Muscle of leg (tissue), 11 donors: Measurements from ENCODE around the gene DENND11. TPM values are rescaled to one million over a fixed set of nuclear protein-coding genes. Genes with fewer than 3 reads are reported as not detected.
A peak's percentile ranks its signal among the peaks of the same experiment; 100 is the strongest.
"Not testable (repeated sequence)": the region's sequence is repeated elsewhere in the genome, so short reads cannot be mapped to it uniquely, and the experiment has no call there.

Source experiments
- DNase-seq: peaks from one replicate; pipeline ENCODE4 v3.0.0; 2013
- H3K27ac ChIP-seq: one replicate; pipeline ENCODE4 v1.5.1; 2013; ENCODE audit warnings: mild to moderate bottlenecking, low read length, control low read depth
- H3K27me3 ChIP-seq: one replicate; pipeline ENCODE4 v1.6.1; 2013; ENCODE audit warnings: low read length; ENCODE audit not compliant: control insufficient read depth, insufficient read depth
- H3K36me3 ChIP-seq: one replicate; pipeline ENCODE4 v1.6.1; 2013; ENCODE audit warnings: low read length; ENCODE audit not compliant: control insufficient read depth, insufficient read depth
- H3K4me1 ChIP-seq: one replicate; pipeline ENCODE4 v1.6.1; 2013; ENCODE audit warnings: low read length; ENCODE audit not compliant: control insufficient read depth, insufficient read depth
- H3K4me3 ChIP-seq: one replicate; pipeline ENCODE4 v1.5.1; 2013; ENCODE audit warnings: low read length, control low read depth
- H3K9me3 ChIP-seq: replicated peaks from 2 replicates; pipeline ENCODE4 v1.6.1; 2013; ENCODE audit warnings: low read depth, low read length; ENCODE audit not compliant: control insufficient read depth
- WGBS: methylation state at CpG from one replicate; pipeline ENCODE4 v1.1.5; 2013; ENCODE audit warnings: missing lambda C conversion rate; ENCODE audit not compliant: insufficient coverage; 5-methylcytosine and 5-hydroxymethylcytosine counted together
- polyA plus RNA-seq, 8 donors: library from polyadenylated mRNA; unstranded; fragments of 120-200 nt; gene quantifications; one replicate each; pipeline versions ENCODE4 v1.2.1 to v1.2.3, GENCODE V29; 2013; ENCODE audit warnings: inconsistent platforms in 1 of 8, low replicate concordance in 1 of 8; ENCODE audit not compliant: insufficient read length in 8 of 8, insufficient read depth in 1 of 8
- total RNA-seq: library from RNA; stranded (reverse); fragments of 120-200 nt; gene quantifications from one replicate; pipeline ENCODE4 v1.2.4, GENCODE V29; 2013

Gene DENND11
- total and polyA plus RNA-seq, 9 donors = 6.3 to 10.1 (median 8.0) TPM

- DNase-seq = peak; percentile 19
- H3K27me3 ChIP-seq = peaks cover under 1% of the 10 kb centered on the region
- no peaks in the 10 kb centered on the region for H3K9me3 ChIP-seq
- no peaks in the 10 kb centered on the region for H3K36me3 ChIP-seq
- peaks cover 6% of the 10 kb centered on the region for H3K4me1 ChIP-seq
- H3K27ac ChIP-seq = no peak overlapping the region
- WGBS = no CpG with 5 or more reads among the region's 1 CpG
- H3K4me3 ChIP-seq = no peak overlapping the region
Observed at GRCh38 chr7:141698247-141699015, 3.5 kb downstream of the DENND11 start.

DNA sequence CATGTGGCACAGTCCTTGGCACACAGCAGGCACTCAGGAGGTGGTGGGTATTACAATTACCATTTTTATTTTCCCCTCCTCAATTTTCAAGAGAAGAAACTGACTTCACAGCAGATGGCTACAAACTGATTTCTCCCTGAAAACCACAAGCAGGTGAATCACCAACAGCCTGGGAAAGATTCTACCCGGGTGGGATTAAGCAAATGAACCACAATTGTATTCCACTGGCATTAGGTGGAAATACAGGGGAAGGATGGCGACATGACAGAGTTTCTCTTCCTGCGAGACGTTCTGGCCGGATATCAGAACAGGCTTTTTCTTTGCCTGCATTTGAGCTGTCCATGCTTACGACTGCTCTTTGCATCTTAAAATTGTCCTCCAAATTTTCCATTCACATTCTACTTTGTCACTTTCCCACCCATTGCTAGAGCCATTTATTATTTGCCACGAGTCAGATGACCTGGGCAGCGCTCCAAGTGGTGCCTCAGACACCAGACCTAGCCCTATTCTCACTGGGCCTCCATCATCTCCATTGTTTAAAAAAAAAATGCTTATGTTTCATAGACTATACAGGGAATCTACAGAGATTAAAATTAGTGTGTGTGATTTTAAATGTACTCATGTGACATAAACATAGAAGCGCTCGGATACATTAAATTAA lies 4.6 kb downstream of the DENND11 start:
- peaks cover 6% of the 10 kb centered on the region for H3K4me1 ChIP-seq
- no peaks in the 10 kb centered on the region for H3K27me3 ChIP-seq
- H3K4me3 ChIP-seq = no peak overlapping the region
- no peak overlapping the region for H3K27ac ChIP-seq
- no peaks in the 10 kb centered on the region for H3K36me3 ChIP-seq
- WGBS = 67% methylated on average over 7 of the region's 10 CpGs
- H3K9me3 ChIP-seq = no peaks in the 10 kb centered on the region
- DNase-seq = no peak

DNA sequence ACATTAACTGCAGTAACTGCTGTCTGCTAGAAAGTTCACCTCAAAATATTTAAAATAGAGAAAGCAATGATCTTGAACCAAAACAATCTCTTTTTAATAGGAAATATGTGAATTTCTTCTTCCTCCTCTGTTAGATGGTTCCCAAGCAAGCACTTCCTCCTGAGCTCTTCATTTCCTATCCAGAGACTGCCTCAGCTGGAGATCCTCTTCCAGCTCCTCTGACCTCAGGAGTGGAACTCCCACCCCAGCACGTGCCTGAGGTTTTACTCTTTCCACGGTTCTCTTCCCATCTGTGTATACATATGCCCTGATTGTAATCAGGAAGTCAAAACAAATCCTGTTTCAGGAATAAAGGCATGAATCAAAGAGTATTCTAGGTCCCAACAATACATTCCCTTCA lies 5.6 kb downstream of the DENND11 start:
- no peak overlapping the region for H3K27ac ChIP-seq
- peak; percentile 60 for DNase-seq
- no peaks in the 10 kb centered on the region for H3K36me3 ChIP-seq
- no peaks in the 10 kb centered on the region for H3K27me3 ChIP-seq
- peaks cover 6% of the 10 kb centered on the region for H3K4me1 ChIP-seq
- WGBS = no CpG with 5 or more reads among the region's 2 CpGs
- H3K4me3 ChIP-seq = no peak overlapping the region
- H3K9me3 ChIP-seq = no peaks in the 10 kb centered on the region

DNA sequence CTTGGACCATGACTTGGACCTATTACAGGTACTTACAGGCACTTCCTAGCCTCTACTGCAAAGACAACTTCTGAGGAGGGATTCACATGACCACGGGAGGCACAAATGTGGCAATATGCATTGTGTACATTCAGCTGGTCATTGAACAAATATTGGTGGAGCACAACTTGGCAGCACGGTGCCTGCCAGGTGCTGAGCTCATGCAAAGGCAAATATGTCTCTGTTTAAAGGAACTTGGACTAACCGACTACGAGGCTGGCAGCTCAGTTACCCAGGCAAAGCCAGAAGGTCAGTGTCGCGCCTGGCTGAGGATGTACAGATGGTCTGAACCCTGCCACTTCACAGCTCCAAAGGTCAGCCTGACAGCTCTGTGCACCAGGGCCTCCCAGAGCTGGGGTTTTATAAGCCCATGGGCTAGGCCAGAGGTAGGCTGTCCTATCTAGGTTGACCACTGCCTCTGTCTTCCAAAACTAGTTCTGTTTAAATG lies 6.1 kb downstream of the DENND11 start:
- Histone ChIP-seq H3K4me3 (no peak overlapping the region), H3K4me1 (peaks cover 3% of the 10 kb centered on the region), H3K9me3 (no peaks in the 10 kb centered on the region), H3K27ac (no peak overlapping the region), H3K27me3 (no peaks in the 10 kb centered on the region), H3K36me3 (no peaks in the 10 kb centered on the region)
- DNase-seq = no peak
- WGBS = 70% methylated on average over 5 of the region's 6 CpGs

GRCh38 chr7:141693082-141693481 lies 8.9 kb downstream of the DENND11 start:
- Histone ChIP-seq H3K27me3 (no peaks in the 10 kb centered on the region), H3K36me3 (no peaks in the 10 kb centered on the region), H3K4me1 (no peaks in the 10 kb centered on the region), H3K27ac (no peak overlapping the region), H3K9me3 (no peaks in the 10 kb centered on the region), H3K4me3 (no peak overlapping the region)
- DNase-seq = no peak
- no CpG with 5 or more reads among the region's 3 CpGs for WGBS

DNA sequence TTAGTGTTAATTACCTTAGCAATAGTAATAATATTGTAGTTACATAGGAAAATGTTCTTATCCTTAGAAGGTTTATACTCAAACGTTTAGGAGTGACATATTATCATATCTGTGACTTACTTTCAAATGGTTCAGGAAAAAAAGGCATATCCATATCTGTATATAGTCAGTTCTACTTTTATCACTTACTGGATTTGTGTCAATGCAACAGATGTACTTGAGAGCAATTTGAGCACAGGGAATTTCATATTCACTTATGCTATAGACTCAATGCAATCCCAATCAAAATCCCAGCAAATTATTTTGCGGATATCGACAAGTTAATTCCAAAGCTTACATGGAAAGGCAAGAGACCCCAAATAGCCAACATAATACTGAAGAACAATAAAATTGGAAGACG lies 10.0 kb downstream of the DENND11 start:
- Histone ChIP-seq H3K9me3 (no peaks in the 10 kb centered on the region), H3K4me1 (no peaks in the 10 kb centered on the region), H3K27ac (no peak overlapping the region), H3K36me3 (no peaks in the 10 kb centered on the region), H3K27me3 (no peaks in the 10 kb centered on the region), H3K4me3 (no peak overlapping the region)
- DNase-seq = no peak
- WGBS = no CpG with 5 or more reads among the region's 4 CpGs

DNA sequence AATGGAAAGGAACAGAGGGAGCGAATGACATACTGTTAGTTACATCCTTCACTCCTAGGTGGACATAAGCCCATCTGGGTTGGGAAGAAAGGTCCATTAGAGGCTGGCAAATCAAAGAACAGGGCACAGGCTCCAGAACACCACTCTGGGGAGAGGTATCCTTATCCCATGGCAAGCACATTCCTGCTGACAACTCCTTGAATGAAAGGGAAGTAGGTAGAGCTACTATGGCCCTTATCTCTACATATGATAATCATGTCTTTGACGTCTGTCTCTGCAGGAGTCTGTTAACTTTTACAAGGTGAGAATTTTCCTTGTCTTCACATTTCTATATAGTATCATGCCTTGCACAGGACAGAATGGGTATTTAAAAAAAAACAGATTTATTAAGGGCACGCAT lies 10.4 kb downstream of the DENND11 start:
- Histone ChIP-seq H3K27ac (no peak overlapping the region), H3K4me1 (no peaks in the 10 kb centered on the region), H3K27me3 (no peaks in the 10 kb centered on the region), H3K36me3 (no peaks in the 10 kb centered on the region), H3K9me3 (no peaks in the 10 kb centered on the region), H3K4me3 (no peak overlapping the region)
- WGBS = no CpG with 5 or more reads among the region's 3 CpGs
- DNase-seq = no peak

DNA sequence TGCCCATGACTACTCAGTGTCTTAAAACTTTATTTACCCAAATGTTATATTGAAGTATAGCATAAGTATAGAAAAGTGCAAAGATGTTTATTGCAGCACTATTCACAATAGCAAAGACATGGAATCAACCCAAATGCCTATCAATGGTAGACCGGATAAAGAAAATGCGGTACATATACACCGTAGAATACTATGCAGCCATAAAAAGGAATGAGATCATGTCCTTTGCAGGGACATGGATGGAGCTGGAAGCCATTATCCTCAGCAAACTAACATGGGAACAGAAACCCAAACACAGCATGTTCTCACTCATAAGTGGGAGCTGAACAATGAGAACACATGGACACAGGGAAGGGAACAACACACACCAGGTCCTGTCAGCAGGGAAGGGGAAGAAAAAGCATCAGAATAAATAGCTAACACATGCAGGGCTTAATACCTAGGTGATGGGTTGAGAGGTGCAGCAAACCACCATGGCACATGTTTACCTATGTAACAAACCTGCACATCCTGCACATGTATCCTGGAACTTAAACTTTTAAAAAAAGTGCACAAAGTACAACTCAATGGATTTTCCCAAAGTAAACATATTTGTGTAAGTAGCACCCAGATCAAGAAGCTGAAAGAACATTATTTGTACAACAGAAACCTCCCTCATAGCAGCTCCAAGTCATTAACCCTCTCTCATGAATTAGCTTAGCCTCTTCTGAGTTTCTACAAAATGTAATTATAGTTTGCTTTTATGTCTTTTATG lies 12.7 kb downstream of the DENND11 start:
- H3K27ac ChIP-seq, H3K27me3 ChIP-seq, DNase-seq, H3K4me3 ChIP-seq, H3K36me3 ChIP-seq, H3K4me1 ChIP-seq, H3K9me3 ChIP-seq: not testable (repeated sequence)
- no CpG with 5 or more reads among the region's 3 CpGs for WGBS

GRCh38 chr7:141688043-141688442 lies 13.9 kb downstream of the DENND11 start:
- Histone ChIP-seq H3K27ac (no peak overlapping the region), H3K4me3 (no peak overlapping the region), H3K9me3 (no peaks in the 10 kb centered on the region), H3K27me3 (no peaks in the 10 kb centered on the region), H3K4me1 (no peaks in the 10 kb centered on the region), H3K36me3 (peaks cover 4% of the 10 kb centered on the region)
- no peak for DNase-seq
- WGBS = no CpG with 5 or more reads among the region's 5 CpGs

- DNase-seq = no peak
- H3K4me1 ChIP-seq = no peaks in the 10 kb centered on the region
- H3K9me3 ChIP-seq = no peaks in the 10 kb centered on the region
- H3K36me3 ChIP-seq = peaks cover 8% of the 10 kb centered on the region
- H3K4me3 ChIP-seq = no peak overlapping the region
- WGBS = 74% methylated on average over 6 of the region's 6 CpGs
- no peaks in the 10 kb centered on the region for H3K27me3 ChIP-seq
- no peak overlapping the region for H3K27ac ChIP-seq
Observed at GRCh38 chr7:141686670-141687069, 15.3 kb downstream of the DENND11 start.
